Left cardiac atrium (tissue), 4 donors: Measurements from ENCODE around the gene PCDHGA7. TPM values are rescaled to one million over a fixed set of nuclear protein-coding genes. Genes with fewer than 3 reads are reported as not detected.
"Not testable (repeated sequence)": the region's sequence is repeated elsewhere in the genome, so short reads cannot be mapped to it uniquely, and the experiment has no call there.

Experiments used
- ATAC-seq, 2 donors: fragments of 200-7000 bp; cut with Tn5 transposase; one replicate each; pipeline ENCODE4 v1.9.1; 2020; ENCODE audit warnings: mild to moderate bottlenecking in 2 of 2, moderate library complexity in 2 of 2
- DNase-seq: peaks from one replicate; pipeline ENCODE4 v3.0.0-alpha.2; 2020
- intact Hi-C, 2 donors: fragments of 100-400 bp; cut with DNase I; formaldehyde crosslinking; loops; one replicate each; pipeline versions ENCODE4 v1.14.1 to v1.15.1; 2022 to 2023
- total RNA-seq, 2 donors: library from RNA; stranded (reverse); fragmentation: NEBNext Ultra II Directional; extraction: Animal tissue kit (Norgen Biotek cat#: 25700); gene quantifications; one replicate each; pipeline ENCODE4 v1.2.1, GENCODE V29; 2021
- donor health status: DM: no; HTN: yes; CAD: no.
- donor health status: DM: no; HTN: yes; CAD: no; lungs with severe emphysema.
- donor health status: DM: yes; HTN: yes; CAD: no.
- donor health status: Dilated cardiomyopathy.

The PCDHGA7 gene
- total RNA-seq, 2 donors from 2014 or later = 3.2 to 3.5 TPM

DNA sequence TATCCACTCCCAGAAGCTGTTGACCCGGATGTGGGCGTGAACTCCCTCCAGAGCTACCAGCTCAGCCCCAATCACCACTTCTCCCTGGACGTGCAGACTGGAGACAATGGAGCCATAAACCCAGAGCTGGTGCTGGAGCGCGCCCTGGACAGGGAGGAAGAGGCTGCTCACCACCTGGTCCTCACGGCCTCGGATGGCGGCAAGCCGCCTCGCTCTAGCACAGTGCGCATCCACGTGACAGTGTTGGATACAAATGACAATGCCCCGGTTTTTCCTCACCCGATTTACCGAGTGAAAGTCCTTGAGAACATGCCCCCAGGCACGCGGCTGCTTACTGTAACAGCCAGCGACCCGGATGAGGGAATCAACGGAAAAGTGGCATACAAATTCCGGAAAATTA is 10.7 kb downstream of the PCDHGA7 start:
- DNase-seq (no peak), ATAC-seq (no peak)
- intact Hi-C loops = no loop called here

DNA sequence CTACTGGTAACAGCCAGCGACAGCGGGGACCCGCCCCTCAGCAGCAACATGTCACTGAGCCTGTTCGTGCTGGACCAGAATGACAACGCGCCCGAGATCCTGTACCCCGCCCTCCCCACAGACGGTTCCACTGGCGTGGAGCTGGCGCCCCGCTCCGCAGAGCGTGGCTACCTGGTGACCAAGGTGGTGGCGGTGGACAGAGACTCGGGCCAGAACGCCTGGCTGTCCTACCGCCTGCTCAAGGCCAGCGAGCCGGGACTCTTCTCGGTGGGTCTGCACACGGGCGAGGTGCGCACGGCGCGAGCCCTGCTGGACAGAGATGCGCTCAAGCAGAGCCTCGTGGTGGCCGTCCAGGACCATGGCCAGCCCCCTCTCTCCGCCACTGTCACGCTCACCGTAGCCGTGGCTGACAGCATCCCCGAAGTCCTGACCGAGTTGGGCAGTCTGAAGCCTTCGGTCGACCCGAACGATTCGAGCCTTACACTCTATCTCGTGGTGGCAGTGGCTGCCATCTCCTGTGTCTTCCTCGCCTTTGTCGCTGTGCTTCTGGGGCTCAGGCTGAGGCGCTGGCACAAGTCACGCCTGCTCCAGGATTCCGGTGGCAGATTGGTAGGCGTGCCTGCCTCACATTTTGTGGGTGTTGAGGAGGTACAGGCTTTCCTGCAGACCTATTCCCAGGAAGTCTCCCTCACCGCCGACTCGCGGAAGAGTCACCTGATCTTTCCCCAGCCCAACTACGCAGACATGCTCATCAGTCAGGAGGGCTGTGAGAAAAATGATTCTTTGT is 12.1 kb downstream of the PCDHGA7 start:
- ATAC-seq, intact Hi-C loops, DNase-seq: not testable (repeated sequence)

DNA sequence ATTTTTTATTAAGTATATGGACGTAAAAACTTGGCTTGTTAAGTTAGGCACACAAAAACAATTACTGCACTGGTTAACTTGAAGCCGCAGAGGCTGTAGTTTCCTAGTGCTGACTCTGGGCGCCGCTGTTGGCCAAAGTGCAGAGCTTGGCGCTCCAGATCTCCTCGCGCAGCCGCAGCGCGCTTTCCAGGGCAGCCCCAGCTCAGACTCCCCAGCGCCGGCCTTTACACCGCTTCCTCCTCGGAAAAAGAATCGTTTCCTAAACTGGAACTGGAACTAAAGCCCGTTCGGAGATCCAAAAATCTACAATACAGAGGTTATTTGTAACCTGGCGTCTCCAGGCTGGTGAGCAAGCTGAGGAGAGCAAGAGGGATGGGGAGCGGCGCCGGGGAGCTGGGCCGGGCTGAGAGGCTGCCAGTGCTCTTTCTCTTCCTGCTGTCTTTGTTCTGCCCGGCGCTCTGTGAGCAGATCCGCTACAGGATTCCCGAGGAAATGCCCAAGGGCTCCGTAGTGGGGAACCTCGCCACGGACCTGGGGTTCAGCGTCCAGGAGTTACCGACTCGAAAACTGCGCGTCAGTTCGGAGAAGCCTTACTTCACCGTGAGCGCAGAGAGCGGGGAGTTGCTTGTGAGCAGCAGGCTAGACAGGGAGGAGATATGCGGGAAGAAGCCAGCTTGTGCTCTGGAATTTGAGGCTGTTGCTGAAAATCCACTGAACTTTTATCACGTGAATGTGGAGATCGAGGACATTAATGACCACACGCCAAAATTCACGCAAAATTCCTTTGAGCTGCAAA is 15.4 kb downstream of the PCDHGA7 start, which contains the start of gene PCDHGB5:
TSS of gene PCDHGB5 (plus strand) at position 192 of the 796 bp plus-strand sequence. CDS start at position 373, 181 bp downstream.
- intact Hi-C loops, DNase-seq: not testable (repeated sequence)
- ATAC-seq = peak; percentile 92 to 96

DNA sequence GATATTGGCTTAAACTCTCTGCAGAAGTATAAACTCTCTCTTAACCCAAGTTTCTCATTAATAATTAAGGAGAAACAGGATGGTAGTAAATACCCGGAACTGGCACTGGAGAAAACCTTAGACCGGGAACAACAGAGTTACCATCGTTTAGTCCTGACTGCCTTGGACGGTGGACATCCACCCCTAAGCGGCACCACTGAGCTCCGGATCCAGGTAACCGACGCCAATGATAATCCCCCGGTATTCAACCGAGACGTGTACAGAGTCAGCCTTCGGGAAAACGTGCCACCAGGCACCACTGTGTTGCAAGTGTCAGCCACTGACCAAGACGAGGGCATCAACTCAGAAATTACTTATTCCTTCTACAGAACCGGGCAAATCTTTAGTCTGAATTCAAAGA is 16.1 kb downstream of the PCDHGA7 start:
- ATAC-seq (no peak), DNase-seq (no peak)
- intact Hi-C loops = no loop called here

DNA sequence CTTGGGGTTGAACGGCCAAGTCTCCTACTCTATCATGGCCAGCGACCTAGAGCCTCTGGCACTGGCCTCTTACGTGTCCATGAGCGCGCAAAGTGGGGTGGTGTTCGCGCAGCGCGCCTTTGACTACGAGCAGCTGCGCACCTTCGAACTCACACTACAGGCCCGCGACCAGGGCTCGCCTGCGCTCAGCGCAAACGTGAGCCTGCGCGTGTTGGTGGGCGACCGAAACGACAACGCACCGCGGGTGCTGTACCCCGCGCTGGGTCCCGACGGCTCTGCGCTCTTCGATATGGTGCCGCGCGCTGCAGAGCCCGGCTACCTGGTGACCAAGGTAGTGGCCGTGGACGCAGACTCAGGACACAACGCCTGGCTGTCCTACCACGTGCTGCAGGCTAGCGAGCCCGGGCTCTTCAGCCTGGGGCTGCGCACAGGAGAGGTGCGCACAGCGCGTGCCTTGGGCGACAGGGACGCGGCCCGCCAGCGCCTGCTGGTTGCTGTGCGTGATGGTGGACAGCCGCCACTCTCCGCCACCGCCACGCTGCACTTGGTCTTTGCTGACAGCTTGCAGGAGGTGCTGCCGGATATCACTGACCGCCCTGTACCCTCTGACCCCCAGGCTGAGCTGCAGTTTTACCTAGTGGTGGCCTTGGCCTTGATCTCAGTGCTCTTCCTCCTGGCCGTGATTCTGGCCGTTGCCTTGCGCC is 17.2 kb downstream of the PCDHGA7 start:
- intact Hi-C loops = loop anchor here in 1 of 2 donors (10.0 kb wide), 1 partner anchor 45 kb away; the partner anchor contains the start of genes PCDHGA4, PCDHGB1 and PCDHGB2
- DNase-seq (no peak), ATAC-seq (no peak)

DNA sequence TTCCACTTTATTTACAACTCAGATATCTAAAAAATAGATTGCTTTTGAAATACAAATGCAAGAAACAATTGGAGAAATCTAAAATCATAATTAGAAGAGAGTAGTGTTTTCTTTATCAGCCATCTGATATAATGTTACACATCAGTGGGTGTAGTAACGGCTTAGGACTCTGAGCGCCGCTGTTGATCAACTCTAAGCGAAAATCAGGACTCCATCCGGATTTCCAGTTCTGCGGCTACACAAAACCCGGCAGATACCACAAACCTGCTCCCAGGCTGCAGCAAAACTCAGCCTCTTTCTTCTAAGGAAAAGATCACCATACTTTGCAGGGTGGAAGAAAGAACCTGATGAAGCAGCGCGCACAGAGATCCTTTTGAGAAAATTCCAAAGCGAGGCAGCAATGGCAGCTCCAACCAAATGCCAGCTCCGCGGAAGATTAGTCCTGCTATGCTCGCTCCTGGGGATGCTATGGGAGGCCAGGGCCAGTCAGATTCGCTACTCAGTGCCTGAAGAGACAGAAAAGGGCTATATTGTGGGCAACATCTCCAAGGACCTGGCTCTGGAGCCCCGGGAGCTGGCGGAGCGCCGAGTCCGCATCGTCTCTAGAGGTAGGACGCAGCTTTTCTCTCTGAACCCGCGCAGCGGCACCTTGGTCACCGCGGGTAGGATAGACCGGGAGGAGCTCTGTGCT is 20.2 kb downstream of the PCDHGA7 start, which contains the start of gene PCDHGA9:
TSS of gene PCDHGA9 (plus strand) at position 226 of the 691 bp plus-strand sequence. CDS start at position 401, 175 bp downstream.
- DNase-seq (no peak), ATAC-seq (no peak)
- intact Hi-C loops = loop anchor here in 1 of 2 donors (10.0 kb wide), 1 partner anchor 48 kb away; the partner anchor contains the start of genes PCDHGA4, PCDHGB1 and PCDHGB2

DNA sequence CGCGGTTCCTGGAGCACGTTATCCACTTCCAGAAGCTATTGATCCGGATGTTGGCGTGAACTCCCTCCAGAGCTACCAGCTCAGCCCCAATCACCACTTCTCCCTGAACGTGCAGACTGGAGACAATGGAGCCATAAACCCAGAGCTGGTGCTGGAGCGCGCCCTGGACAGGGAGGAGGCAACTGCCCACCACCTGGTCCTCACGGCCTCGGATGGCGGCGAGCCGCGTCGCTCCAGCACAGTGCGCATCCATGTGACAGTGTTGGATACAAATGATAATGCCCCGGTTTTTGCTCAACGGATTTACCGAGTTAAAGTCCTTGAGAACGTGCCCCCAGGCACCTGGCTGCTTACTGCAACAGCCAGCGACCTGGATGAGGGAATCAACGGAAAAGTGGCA is 20.8 kb downstream of the PCDHGA7 start:
- intact Hi-C loops = loop anchor here in 1 of 2 donors (10.0 kb wide), 1 partner anchor 49 kb away; the partner anchor contains the start of genes PCDHGA4, PCDHGB1 and PCDHGB2
- DNase-seq (no peak), ATAC-seq (no peak)

DNA sequence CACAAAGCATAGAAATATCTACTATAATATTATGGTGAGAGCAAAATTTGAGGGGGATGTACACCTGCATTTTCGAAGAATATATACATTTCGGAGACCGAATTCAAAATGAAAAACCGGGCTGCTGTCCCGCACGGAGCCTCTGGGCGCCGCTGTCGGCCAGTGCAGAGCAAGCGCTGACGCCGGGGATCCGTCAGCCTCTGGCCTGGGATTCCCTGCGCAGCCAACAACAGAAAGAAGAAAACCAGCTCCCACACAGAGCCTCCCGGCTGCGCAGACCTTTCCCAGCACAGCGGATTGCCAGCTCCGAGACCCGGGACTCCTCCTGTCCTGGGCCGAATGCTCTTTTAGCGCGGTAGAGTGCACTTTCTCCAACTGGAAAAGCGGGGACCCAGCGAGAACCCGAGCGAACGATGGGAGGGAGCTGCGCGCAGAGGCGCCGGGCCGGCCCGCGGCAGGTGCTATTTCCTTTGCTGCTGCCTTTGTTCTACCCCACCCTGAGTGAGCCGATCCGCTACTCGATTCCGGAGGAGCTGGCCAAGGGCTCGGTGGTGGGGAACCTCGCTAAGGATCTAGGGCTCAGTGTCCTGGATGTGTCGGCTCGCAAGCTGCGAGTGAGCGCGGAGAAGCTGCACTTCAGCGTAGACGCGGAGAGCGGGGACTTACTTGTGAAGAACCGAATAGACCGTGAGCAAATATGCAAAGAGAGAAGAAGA is 25.4 kb downstream of the PCDHGA7 start, which contains the start of gene PCDHGB6:
TSS of gene PCDHGB6 (plus strand) at position 232 of the 716 bp plus-strand sequence. CDS start at position 414, 182 bp downstream.
- DNase-seq (peak; percentile 58), ATAC-seq (peak; percentile 86 to 88)
- intact Hi-C loops = loop anchor here in 1 of 2 donors (10.0 kb wide), 1 partner anchor 53 kb away; the partner anchor contains the start of genes PCDHGA4, PCDHGB1 and PCDHGB2

DNA sequence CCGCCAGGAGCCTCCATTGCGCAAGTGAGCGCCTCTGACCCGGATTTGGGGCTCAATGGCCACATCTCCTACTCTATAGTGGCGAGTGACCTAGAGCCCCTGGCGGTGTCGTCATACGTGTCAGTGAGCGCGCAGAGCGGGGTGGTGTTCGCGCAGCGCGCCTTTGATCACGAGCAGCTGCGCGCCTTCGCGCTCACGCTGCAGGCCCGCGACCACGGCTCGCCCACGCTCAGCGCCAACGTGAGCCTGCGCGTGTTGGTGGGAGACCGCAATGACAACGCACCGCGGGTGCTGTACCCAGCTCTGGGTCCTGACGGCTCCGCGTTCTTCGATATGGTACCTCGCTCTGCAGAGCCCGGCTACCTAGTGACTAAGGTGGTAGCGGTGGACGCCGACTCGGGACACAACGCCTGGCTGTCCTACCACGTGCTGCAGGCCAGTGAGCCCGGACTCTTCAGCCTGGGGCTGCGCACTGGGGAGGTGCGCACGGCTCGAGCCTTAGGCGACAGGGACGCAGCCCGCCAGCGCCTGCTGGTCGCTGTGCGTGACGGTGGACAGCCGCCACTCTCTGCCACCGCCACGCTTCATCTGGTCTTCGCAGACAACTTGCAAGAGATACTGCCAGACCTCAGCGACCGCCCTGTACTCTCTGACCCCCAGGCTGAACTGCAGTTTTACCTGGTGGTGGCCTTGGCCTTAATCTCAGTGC is 27.2 kb downstream of the PCDHGA7 start:
- DNase-seq = no peak
- no peak for ATAC-seq
- intact Hi-C loops = loop anchor here (10.0 kb wide), 2 partner anchors 55 to 145 kb away; partner anchors contain the start of genes PCDHGA4 (in 1 of the 2), PCDHGB1 (in 1 of the 2) and PCDHGB2 (in 1 of the 2)

DNA sequence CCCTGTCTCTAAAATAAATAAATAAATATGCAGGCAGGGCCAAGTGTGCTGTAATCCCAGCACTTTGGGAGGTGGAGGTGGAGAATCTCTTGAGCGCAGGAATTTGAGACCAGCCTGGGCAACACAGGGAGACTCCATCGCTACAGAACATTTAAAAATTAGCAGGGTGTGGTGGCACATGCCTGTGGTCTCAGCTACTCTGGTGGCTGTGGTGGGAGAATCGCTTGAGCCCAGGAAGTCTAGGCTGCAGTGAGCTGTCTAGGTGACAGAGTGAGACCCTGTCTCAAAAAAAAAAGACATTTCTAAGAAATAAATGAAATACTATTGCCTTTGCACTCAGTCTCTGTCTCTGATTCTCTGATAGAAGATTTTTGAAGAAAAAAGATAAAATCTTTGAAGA is 29.0 kb downstream of the PCDHGA7 start:
- ATAC-seq = no peak
- intact Hi-C loops = loop anchor here in 1 of 2 donors (10.0 kb wide), 1 partner anchor 143 kb away; no protein-coding TSS in a partner anchor

DNA sequence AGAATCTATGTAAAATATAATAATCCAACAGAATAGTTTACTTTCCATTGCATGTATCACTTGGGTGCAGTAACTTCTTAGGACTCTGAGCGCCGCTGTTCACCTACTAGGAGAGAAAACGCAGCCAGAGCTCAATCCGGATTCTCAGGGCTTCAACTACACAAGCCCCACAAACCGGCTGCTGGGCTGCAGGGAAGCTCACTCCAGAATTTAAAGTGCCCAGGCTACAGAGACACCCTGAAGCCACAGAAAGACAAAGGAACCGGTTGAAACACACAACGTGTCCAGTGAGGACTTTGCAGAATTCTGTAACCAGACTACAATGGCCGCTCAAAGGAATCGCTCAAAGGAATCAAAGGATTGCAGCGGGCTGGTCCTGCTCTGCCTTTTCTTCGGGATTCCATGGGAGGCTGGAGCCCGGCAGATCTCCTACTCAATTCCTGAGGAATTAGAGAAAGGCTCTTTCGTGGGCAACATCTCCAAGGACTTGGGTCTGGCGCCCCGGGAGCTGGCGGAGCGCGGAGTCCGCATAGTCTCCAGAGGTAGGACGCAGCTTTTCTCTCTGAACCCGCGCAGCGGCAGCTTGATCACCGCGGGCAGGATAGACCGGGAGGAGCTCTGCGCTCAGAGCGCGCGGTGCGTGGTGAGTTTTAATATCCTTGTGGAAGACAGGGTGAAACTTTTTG is 30.5 kb downstream of the PCDHGA7 start, which contains the start of gene PCDHGA10:
TSS of gene PCDHGA10 (plus strand) at position 134 of the 686 bp plus-strand sequence. CDS start at position 323, 189 bp downstream.
- peak; percentile 35 to 68 for ATAC-seq
- DNase-seq = no peak
- intact Hi-C loops = loop anchor here in 1 of 2 donors (10.0 kb wide), 1 partner anchor 142 kb away; no protein-coding TSS in a partner anchor

More for the DNA sequence above, 29.0 kb downstream of the PCDHGA7 start:
- DNase-seq = no peak

DNA sequence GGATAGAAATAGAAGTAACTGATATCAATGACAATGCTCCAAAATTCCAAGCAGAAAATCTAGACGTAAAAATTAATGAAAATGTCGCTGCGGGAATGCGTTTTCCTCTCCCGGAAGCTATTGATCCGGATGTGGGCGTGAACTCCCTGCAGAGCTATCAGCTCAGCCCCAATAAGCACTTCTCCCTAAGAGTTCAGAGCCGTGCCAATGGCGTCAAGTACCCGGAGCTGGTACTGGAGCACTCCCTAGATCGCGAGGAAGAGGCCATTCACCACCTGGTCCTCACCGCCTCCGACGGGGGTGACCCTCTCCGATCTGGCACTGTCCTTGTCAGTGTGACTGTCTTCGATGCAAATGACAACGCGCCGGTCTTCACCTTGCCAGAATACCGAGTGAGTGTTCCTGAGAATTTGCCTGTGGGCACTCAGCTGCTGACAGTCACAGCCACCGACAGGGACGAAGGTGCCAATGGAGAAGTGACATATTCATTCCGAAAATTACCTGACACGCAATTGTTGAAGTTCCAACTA is 31.1 kb downstream of the PCDHGA7 start:
- DNase-seq (no peak), ATAC-seq (no peak)
- intact Hi-C loops = loop anchor here in 1 of 2 donors (10.0 kb wide), 1 partner anchor 141 kb away; no protein-coding TSS in a partner anchor

DNA sequence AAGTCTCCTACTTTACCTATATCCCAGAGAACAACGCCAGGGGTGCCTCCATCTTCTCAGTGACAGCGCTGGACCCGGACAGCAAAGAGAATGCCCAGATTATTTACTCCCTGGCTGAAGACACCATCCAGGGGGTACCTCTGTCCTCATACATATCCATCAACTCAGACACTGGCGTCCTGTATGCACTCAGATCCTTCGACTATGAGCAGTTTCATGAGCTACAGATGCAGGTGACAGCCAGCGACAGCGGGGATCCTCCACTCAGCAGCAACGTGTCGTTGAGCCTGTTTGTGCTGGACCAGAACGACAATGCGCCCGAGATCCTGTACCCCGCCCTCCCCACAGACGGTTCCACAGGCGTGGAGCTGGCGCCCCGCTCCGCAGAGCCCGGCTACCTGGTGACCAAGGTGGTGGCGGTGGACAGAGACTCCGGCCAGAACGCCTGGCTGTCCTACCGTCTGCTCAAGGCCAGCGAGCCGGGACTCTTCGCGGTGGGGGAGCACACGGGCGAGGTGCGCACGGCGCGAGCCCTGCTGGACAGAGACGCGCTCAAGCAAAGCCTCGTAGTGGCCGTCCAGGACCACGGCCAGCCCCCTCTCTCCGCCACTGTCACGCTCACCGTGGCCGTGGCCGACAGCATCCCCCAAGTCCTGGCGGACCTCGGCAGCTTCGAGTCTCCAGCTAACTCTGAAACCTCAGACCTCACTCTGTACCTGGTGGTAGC is 32.2 kb downstream of the PCDHGA7 start:
- ATAC-seq, DNase-seq: not testable (repeated sequence)
- intact Hi-C loops = loop anchor here (5.0 to 10.0 kb wide), 2 partner anchors 140 to 148 kb away; no protein-coding TSS in a partner anchor

DNA sequence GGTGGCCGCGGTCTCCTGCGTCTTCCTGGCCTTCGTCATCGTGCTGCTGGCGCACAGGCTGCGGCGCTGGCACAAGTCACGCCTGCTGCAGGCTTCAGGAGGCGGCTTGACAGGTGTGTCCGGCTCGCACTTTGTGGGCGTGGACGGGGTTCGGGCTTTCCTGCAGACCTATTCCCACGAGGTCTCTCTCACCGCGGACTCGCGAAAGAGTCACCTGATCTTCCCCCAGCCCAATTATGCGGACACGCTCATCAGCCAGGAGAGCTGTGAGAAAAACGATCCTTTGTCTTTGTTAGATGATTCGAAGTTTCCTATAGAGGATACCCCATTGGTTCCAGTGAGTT is 32.7 kb downstream of the PCDHGA7 start:
- intact Hi-C loops = loop anchor here (5.0 to 10.0 kb wide), 2 partner anchors 140 to 147 kb away; no protein-coding TSS in a partner anchor
- not testable (repeated sequence) for DNase-seq, ATAC-seq
